ENCODE measurements around the gene CES1. TPM values are rescaled to one million over a fixed set of nuclear protein-coding genes. Genes with fewer than 3 reads are reported as not detected.
"Not testable (repeated sequence)": the region's sequence is repeated elsewhere in the genome, so short reads cannot be mapped to it uniquely, and the experiment has no call there.

The CES1 gene
- total and polyA plus RNA-seq, 7 donors: 1.3 to 4.9 (median 3.2) TPM

GRCh38 chr16:55812951-55813350, 19.9 kb downstream of the CES1 start:
- no peaks in the 10 kb centered on the region for H3K4me1 ChIP-seq
- intact Hi-C loops (cut with DNase I): no loop called here

GRCh38 chr16:55811811-55812210, 21.1 kb downstream of the CES1 start:
- intact Hi-C loops (cut with DNase I): no loop called here
- Histone ChIP-seq H3K4me1 (no peaks in the 10 kb centered on the region), H3K9me3 (no peaks in the 10 kb centered on the region), H3K27me3 (ENCODE audit: insufficient read depth in 3 of 3, low read length in 2 of 3) (no peaks in the 10 kb centered on the region), H3K36me3 (ENCODE audit: insufficient read depth in 1 of 2, low read depth in 1 of 2) (no peaks in the 10 kb centered on the region), H3K27ac (no peak overlapping the region), H3K4me3 (no peak overlapping the region)
- ATAC-seq (no peak), DNase-seq (no peak)
- no peak for TF ChIP-seq CTCF (IDR thresholded peaks at IDR 0.05)
- 60 to 71% (median 62%) methylated on average over 4 of the region's 4 CpGs for WGBS, 3 donors

More at GRCh38 chr16:55812951-55813350, 19.9 kb downstream of the CES1 start:
- ATAC-seq (no peak), DNase-seq (no peak)
- Histone ChIP-seq H3K27me3 (ENCODE audit: insufficient read depth in 3 of 3, low read length in 2 of 3) (no peaks in the 10 kb centered on the region), H3K36me3 (ENCODE audit: insufficient read depth in 1 of 2, low read depth in 1 of 2) (no peaks in the 10 kb centered on the region), H3K9me3 (no peaks in the 10 kb centered on the region), H3K27ac (no peak overlapping the region), H3K4me3 (no peak overlapping the region)
- 50 to 79% (median 59%) methylated on average over 2 of the region's 2 CpGs for WGBS, 3 donors
- no peak for TF ChIP-seq CTCF (IDR thresholded peaks at IDR 0.05)

GRCh38 chr16:55810451-55810961, 22.4 kb downstream of the CES1 start:
- Histone ChIP-seq H3K9me3 (no peaks in the 10 kb centered on the region), H3K27ac (no peak overlapping the region), H3K36me3 (ENCODE audit: insufficient read depth in 1 of 2, low read depth in 1 of 2) (no peaks in the 10 kb centered on the region), H3K4me3 (no peak overlapping the region), H3K27me3 (ENCODE audit: insufficient read depth in 3 of 3, low read length in 2 of 3) (no peaks in the 10 kb centered on the region), H3K4me1 (no peaks in the 10 kb centered on the region)
- intact Hi-C loops (cut with DNase I): no loop called here
- DNase-seq (no peak), ATAC-seq (no peak)
- TF ChIP-seq CTCF (IDR thresholded peaks at IDR 0.05): no peak
- 69 to 82% (median 80%) methylated on average over 8 of the region's 8 CpGs for whole genome bisulfite sequencing, 3 donors

GRCh38 chr16:55809851-55810250, 23.0 kb downstream of the CES1 start:
- Histone ChIP-seq H3K27ac (no peak overlapping the region), H3K9me3 (no peaks in the 10 kb centered on the region), H3K4me1 (no peaks in the 10 kb centered on the region), H3K36me3 (ENCODE audit: insufficient read depth in 1 of 2, low read depth in 1 of 2) (no peaks in the 10 kb centered on the region), H3K27me3 (ENCODE audit: insufficient read depth in 3 of 3, low read length in 2 of 3) (no peaks in the 10 kb centered on the region), H3K4me3 (no peak overlapping the region)
- whole genome bisulfite sequencing, 3 donors: 84 to 91% (median 86%) methylated on average over 4 of the region's 4 CpGs
- no peak for ATAC-seq
- no peak for DNase-seq
- no peak for TF ChIP-seq CTCF (IDR thresholded peaks at IDR 0.05)
- intact Hi-C loops (cut with DNase I): no loop called here

GRCh38 chr16:55809386-55809785, 23.5 kb downstream of the CES1 start:
- Histone ChIP-seq H3K4me1 (no peaks in the 10 kb centered on the region), H3K27ac (no peak overlapping the region), H3K9me3 (no peaks in the 10 kb centered on the region), H3K4me3 (no peak overlapping the region), H3K27me3 (ENCODE audit: insufficient read depth in 3 of 3, low read length in 2 of 3) (no peaks in the 10 kb centered on the region), H3K36me3 (ENCODE audit: insufficient read depth in 1 of 2, low read depth in 1 of 2) (no peaks in the 10 kb centered on the region)
- TF ChIP-seq CTCF (IDR thresholded peaks at IDR 0.05): no peak
- intact Hi-C loops (cut with DNase I): no loop called here
- DNase-seq (no peak), ATAC-seq (no peak)
- WGBS, 3 donors: 63 to 69% (median 68%) methylated on average over 5 of the region's 5 CpGs

- H3K27me3 ChIP-seq (ENCODE audit: insufficient read depth in 3 of 3, low read length in 2 of 3); H3K4me1 ChIP-seq; intact Hi-C loops (cut with DNase I); H3K9me3 ChIP-seq; H3K4me3 ChIP-seq; H3K36me3 ChIP-seq (ENCODE audit: insufficient read depth in 1 of 2, low read depth in 1 of 2); ATAC-seq; H3K27ac ChIP-seq; DNase-seq: not testable (repeated sequence)
- WGBS, 3 donors: no CpG with 5 or more reads among the region's 1 CpG
Observed at GRCh38 chr16:55808286-55808685, 24.6 kb downstream of the CES1 start.

GRCh38 chr16:55805104-55805503, 27.8 kb downstream of the CES1 start:
- H3K4me1 ChIP-seq; ATAC-seq; H3K36me3 ChIP-seq (ENCODE audit: insufficient read depth in 1 of 2, low read depth in 1 of 2); DNase-seq; H3K4me3 ChIP-seq; H3K9me3 ChIP-seq; H3K27me3 ChIP-seq (ENCODE audit: insufficient read depth in 3 of 3, low read length in 2 of 3); H3K27ac ChIP-seq; intact Hi-C loops (cut with DNase I): not testable (repeated sequence)
- WGBS, 3 donors: no CpG with 5 or more reads among the region's 6 CpGs
